HepG2 (cell line): ENCODE results near the gene TM9SF4. TPM values are rescaled to one million over a fixed set of nuclear protein-coding genes. Genes with fewer than 3 reads are reported as not detected.

ENCODE experiments used
- FOXK2 ChIP-seq: fragments of 450-650 bp; IDR thresholded peaks from 2 replicates; pipeline ENCODE4 v1.6.1; 2016
- FOXP4 ChIP-seq: sonication (generic); formaldehyde crosslinking; IDR thresholded peaks from 2 replicates; pipeline ENCODE4 v1.4.0; 2020; ENCODE audit warnings: missing genetic modification reagents
- KLF15 ChIP-seq: sonication (generic); formaldehyde crosslinking; IDR thresholded peaks from 2 replicates; pipeline ENCODE4 v1.8.1; 2023; ENCODE audit warnings: borderline replicate concordance, mild to moderate bottlenecking, inconsistent platforms, missing genetic modification reagents, mixed read lengths
- KLF9 ChIP-seq: IDR thresholded peaks from 2 replicates; pipeline ENCODE4 v1.6.1; 2016; ENCODE audit warnings: low read depth
- MTF1 ChIP-seq: sonication (generic); formaldehyde crosslinking; IDR thresholded peaks from 2 replicates; pipeline ENCODE4 v1.5.0; 2020; ENCODE audit warnings: missing genetic modification reagents
- PPARG ChIP-seq: conservative IDR thresholded peaks from 2 replicates; pipeline ENCODE4 v1.6.1; 2016; ENCODE audit warnings: missing biosample characterization, missing genetic modification reagents
- SRF ChIP-seq: IDR thresholded peaks from 2 replicates; pipeline ENCODE4 v1.6.1; 2011; ENCODE audit warnings: mild to moderate bottlenecking, low read depth, low read length, moderate library complexity
- ZEB1 ChIP-seq: IDR thresholded peaks from 2 replicates; pipeline ENCODE4 v1.6.1; 2012; ENCODE audit warnings: mild to moderate bottlenecking, low read depth, inconsistent platforms; ENCODE audit not compliant: insufficient replicate concordance
- ZNF512 ChIP-seq: sonication (generic); formaldehyde crosslinking; IDR thresholded peaks from 2 replicates; pipeline ENCODE4 v1.4.0; 2020; ENCODE audit warnings: mild to moderate bottlenecking, missing genetic modification reagents
- ZNF558 ChIP-seq: sonication (generic); formaldehyde crosslinking; IDR thresholded peaks from 2 replicates; pipeline ENCODE4 v1.9.0; 2022; ENCODE audit warnings: mild to moderate bottlenecking, missing genetic modification reagents, borderline replicate concordance
- ZNF615 ChIP-seq: sonication (generic); formaldehyde crosslinking; IDR thresholded peaks from 2 replicates; pipeline ENCODE4 v1.5.0; 2020; ENCODE audit warnings: mild to moderate bottlenecking, missing genetic modification reagents, borderline replicate concordance
- ZNF639 ChIP-seq: conservative IDR thresholded peaks from 2 replicates; pipeline ENCODE4 v1.6.1; 2018; ENCODE audit warnings: missing genetic modification reagents
- ZNF772 ChIP-seq: sonication (generic); formaldehyde crosslinking; IDR thresholded peaks from 2 replicates; pipeline ENCODE4 v1.5.0; 2020; ENCODE audit warnings: mild to moderate bottlenecking, missing genetic modification reagents
- polyA plus RNA-seq, 8 experiments: library from polyadenylated mRNA; depleted of rRNA in 3 of 8; stranded (reverse) in 7 of 8; unstranded in 1 of 8; fragments of >200 nt; fragmentation: Illumina TruSeq in 4 of 8; extraction: Trizol in 4 of 8; gene quantifications; 2 replicates each; pipeline versions ENCODE4 v1.2.1 to v1.2.3, GENCODE V29; 2011 to 2016; ENCODE audit warnings: low read depth in 4 of 8, missing spikeins in 1 of 8, mixed read lengths in 1 of 8; ENCODE audit not compliant: insufficient read depth in 1 of 8
- total RNA-seq, 5 experiments: library from RNA; depleted of rRNA; stranded (reverse); fragments of >200 nt; fragmentation: Illumina TruSeq; extraction: Trizol; gene quantifications; 2 replicates each; pipeline ENCODE4 v1.2.3, GENCODE V29; 2016; ENCODE audit warnings: low read depth in 1 of 5
- TF ChIP-seq, protein P1 (sequence below): sonication (generic); formaldehyde crosslinking; IDR thresholded peaks from 2 replicates; pipeline ENCODE4 v1.9.0; 2021; ENCODE audit warnings: mild to moderate bottlenecking, missing genetic modification reagents
- TF ChIP-seq, protein P2 (sequence below): sonication (generic); formaldehyde crosslinking; IDR thresholded peaks from 2 replicates; pipeline ENCODE4 v1.4.0; 2020; ENCODE audit warnings: missing genetic modification reagents

TM9SF4 gene
- total and polyA plus RNA-seq, 2 of the 13 experiments (the other 11 are each of a cell fraction or from before 2014, with no cell fraction given) = 53.5 to 171 TPM

GRCh38 chr20:32109392-32110172, at the start of gene TM9SF4 (continued):
- TF ChIP-seq, protein P1, sequence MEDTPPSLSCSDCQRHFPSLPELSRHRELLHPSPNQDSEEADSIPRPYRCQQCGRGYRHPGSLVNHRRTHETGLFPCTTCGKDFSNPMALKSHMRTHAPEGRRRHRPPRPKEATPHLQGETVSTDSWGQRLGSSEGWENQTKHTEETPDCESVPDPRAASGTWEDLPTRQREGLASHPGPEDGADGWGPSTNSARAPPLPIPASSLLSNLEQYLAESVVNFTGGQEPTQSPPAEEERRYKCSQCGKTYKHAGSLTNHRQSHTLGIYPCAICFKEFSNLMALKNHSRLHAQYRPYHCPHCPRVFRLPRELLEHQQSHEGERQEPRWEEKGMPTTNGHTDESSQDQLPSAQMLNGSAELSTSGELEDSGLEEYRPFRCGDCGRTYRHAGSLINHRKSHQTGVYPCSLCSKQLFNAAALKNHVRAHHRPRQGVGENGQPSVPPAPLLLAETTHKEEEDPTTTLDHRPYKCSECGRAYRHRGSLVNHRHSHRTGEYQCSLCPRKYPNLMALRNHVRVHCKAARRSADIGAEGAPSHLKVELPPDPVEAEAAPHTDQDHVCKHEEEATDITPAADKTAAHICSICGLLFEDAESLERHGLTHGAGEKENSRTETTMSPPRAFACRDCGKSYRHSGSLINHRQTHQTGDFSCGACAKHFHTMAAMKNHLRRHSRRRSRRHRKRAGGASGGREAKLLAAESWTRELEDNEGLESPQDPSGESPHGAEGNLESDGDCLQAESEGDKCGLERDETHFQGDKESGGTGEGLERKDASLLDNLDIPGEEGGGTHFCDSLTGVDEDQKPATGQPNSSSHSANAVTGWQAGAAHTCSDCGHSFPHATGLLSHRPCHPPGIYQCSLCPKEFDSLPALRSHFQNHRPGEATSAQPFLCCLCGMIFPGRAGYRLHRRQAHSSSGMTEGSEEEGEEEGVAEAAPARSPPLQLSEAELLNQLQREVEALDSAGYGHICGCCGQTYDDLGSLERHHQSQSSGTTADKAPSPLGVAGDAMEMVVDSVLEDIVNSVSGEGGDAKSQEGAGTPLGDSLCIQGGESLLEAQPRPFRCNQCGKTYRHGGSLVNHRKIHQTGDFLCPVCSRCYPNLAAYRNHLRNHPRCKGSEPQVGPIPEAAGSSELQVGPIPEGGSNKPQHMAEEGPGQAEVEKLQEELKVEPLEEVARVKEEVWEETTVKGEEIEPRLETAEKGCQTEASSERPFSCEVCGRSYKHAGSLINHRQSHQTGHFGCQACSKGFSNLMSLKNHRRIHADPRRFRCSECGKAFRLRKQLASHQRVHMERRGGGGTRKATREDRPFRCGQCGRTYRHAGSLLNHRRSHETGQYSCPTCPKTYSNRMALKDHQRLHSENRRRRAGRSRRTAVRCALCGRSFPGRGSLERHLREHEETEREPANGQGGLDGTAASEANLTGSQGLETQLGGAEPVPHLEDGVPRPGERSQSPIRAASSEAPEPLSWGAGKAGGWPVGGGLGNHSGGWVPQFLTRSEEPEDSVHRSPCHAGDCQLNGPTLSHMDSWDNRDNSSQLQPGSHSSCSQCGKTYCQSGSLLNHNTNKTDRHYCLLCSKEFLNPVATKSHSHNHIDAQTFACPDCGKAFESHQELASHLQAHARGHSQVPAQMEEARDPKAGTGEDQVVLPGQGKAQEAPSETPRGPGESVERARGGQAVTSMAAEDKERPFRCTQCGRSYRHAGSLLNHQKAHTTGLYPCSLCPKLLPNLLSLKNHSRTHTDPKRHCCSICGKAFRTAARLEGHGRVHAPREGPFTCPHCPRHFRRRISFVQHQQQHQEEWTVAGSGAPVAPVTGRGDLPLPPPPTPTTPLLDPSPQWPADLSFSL = no peak
- TF ChIP-seq ZNF558 (CRISPR knock-in tag) (peak; percentile 98; the same call in 1 of the 2 replicates), SRF (no peak), ZEB1 (peak; percentile 83), FOXP4 (CRISPR knock-in tag) (peak; percentile 74), ZNF512 (CRISPR knock-in tag) (no peak), PPARG (CRISPR knock-in tag) (peak; percentile 56; the same call in 1 of the 2 replicates), ZNF772 (CRISPR knock-in tag) (peak; percentile 93), ZNF615 (no peak), FOXK2 (peak; percentile 15; the same call in 1 of the 2 replicates), KLF15 (CRISPR knock-in tag) (peak; percentile 83; the same call in 1 of the 2 replicates), KLF9 (CRISPR knock-in tag) (peak; percentile 95), ZNF639 (CRISPR knock-in tag) (peak; percentile 79), MTF1 (CRISPR knock-in tag) (peak; percentile 83; the same call in 1 of the 2 replicates)
- TF ChIP-seq, protein P2, sequence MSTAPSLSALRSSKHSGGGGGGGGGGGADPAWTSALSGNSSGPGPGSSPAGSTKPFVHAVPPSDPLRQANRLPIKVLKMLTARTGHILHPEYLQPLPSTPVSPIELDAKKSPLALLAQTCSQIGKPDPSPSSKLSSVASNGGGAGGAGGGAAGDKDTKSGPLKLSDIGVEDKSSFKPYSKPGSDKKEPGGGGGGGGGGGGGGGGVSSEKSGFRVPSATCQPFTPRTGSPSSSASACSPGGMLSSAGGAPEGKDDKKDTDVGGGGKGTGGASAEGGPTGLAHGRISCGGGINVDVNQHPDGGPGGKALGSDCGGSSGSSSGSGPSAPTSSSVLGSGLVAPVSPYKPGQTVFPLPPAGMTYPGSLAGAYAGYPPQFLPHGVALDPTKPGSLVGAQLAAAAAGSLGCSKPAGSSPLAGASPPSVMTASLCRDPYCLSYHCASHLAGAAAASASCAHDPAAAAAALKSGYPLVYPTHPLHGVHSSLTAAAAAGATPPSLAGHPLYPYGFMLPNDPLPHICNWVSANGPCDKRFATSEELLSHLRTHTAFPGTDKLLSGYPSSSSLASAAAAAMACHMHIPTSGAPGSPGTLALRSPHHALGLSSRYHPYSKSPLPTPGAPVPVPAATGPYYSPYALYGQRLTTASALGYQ = peak; percentile 91; the same call in 1 of the 2 replicates
